ENCODE data around the gene AK8.

Gene AK8

DNA sequence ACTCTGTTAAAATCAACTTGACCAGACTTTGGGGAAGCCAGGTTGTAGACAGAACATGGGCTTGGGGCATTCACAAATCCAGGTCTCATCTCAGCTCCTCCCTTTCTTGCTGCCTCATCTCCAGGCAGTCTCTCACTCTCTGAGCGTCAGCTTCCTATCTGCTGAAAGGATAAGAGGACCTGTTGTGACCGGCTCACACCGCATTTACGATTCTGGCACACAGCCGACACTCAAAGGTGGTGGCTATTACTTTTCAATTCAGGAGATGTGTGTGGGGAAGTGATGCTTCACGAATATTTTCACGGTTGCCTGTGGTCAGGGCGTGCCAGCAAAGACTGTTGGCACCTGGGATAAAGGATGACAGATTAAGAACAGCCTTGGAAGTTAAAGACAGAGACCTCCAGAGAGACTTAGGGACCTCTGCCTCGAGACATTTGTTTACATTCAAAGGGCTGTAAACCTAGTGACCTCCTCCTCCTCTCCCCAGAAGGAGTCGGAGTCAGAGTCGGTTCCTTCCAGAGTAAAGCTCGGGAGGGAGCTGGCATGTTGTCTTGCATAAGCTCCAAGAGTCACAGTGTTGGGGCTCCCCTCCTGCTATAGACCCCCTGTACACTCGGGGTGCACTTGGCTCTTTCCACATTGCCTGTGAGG, 83.2 kb downstream of the AK8 start:
- peaks cover 0 to 24% (median 17%) of the 10 kb centered on the region in 4 experiments for H3K4me1 ChIP-seq (ENCODE audit: control extremely low read depth in 1 of 4, control insufficient read depth in 4 of 4, insufficient read depth in 4 of 4, low read length in 3 of 4)
- DNase-seq = peak in 2 of 3 donors; percentile 88 to 91
- H3K9me3 ChIP-seq (ENCODE audit: control extremely low read depth in 1 of 5, control insufficient read depth in 4 of 5, insufficient read depth in 2 of 5, low read depth in 1 of 5, low read length in 4 of 5) = no peaks in the 10 kb centered on the region
- CTCF ChIA-PET = no interaction called here
- no peak overlapping the region for H3K27ac ChIP-seq (ENCODE audit: insufficient read depth in 1 of 2, low read depth in 1 of 2, low read length in 2 of 2, poor library complexity in 1 of 2, severe bottlenecking in 2 of 2)
- POLR2A ChIA-PET = interaction anchor here (0.7 kb wide), 1 partner anchor 26 kb away, joined by 3 read pairs; no protein-coding TSS in a partner anchor
- H3K36me3 ChIP-seq (ENCODE audit: control insufficient read depth in 4 of 4, insufficient read depth in 4 of 4, low read length in 3 of 4) = no peaks in the 10 kb centered on the region
- 30% methylated on average over 6 of the region's 13 CpGs for WGBS (ENCODE audit: insufficient coverage)
- peaks cover 0 to 10% (median 0%) of the 10 kb centered on the region in 5 experiments for H3K27me3 ChIP-seq (replicated peaks in 2 of 5; ENCODE audit: control insufficient read depth in 4 of 5, insufficient read depth in 5 of 5, low read length in 4 of 5)
- no peak overlapping the region for H3K4me3 ChIP-seq (ENCODE audit: control insufficient read depth in 1 of 7, extremely low read depth in 1 of 7, insufficient read depth in 4 of 7, low read depth in 2 of 7, low read length in 6 of 7)

GRCh38 chr9:132793606-132794580, 84.2 kb downstream of the AK8 start:
- POLR2A ChIA-PET = interaction anchor here (0.7 kb wide), 1 partner anchor 25 kb away, joined by 3 read pairs; no protein-coding TSS in a partner anchor
- H3K27ac ChIP-seq (ENCODE audit: insufficient read depth in 1 of 2, low read depth in 1 of 2, low read length in 2 of 2, poor library complexity in 1 of 2, severe bottlenecking in 2 of 2) = no peak overlapping the region

DNA sequence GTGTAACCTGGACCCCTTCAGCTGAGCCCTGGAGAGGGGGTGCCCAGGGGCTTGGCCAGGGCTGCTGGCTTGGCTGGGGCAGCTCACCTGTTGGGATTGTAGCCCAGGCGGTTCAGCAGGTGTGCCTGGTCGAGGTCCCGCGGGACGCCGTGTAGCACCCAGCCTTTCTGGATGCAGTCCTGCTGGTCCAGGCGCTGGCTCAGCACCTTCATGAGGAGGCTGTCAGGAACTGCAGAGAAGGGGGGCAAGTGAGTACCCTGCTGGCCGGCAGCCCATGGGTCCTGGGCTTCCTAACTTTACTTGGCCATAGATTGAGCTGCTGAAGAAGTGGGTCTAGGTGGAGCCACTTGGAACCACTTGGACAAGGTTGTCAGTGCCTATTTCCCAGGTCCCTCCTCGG, 85.5 kb downstream of the AK8 start:
- no peak for DNase-seq
- H3K9me3 ChIP-seq (ENCODE audit: control extremely low read depth in 1 of 5, control insufficient read depth in 4 of 5, insufficient read depth in 2 of 5, low read depth in 1 of 5, low read length in 4 of 5) = peaks cover 0 to 3% (median 0%) of the 10 kb centered on the region in 5 experiments
- 100% methylated on average over 6 of the region's 9 CpGs for WGBS (ENCODE audit: insufficient coverage)
- no peak overlapping the region for H3K4me3 ChIP-seq (ENCODE audit: control insufficient read depth in 1 of 7, extremely low read depth in 1 of 7, insufficient read depth in 4 of 7, low read depth in 2 of 7, low read length in 6 of 7)
- ChIA-PET POLR2A (no interaction called here), CTCF (interaction anchor here (1.1 to 1.3 kb wide), 3 partner anchors 24 to 123 kb away, joined by 3 read pairs; partner anchors contain the start of genes DDX31 and GTF3C4)
- H3K27me3 ChIP-seq (replicated peaks in 2 of 5; ENCODE audit: control insufficient read depth in 4 of 5, insufficient read depth in 5 of 5, low read length in 4 of 5) = peaks cover 0 to 8% (median 0%) of the 10 kb centered on the region in 5 experiments
- no peaks in the 10 kb centered on the region for H3K36me3 ChIP-seq (ENCODE audit: control insufficient read depth in 4 of 4, insufficient read depth in 4 of 4, low read length in 3 of 4)
- peaks cover 0 to 12% (median 9%) of the 10 kb centered on the region in 4 experiments for H3K4me1 ChIP-seq (ENCODE audit: control extremely low read depth in 1 of 4, control insufficient read depth in 4 of 4, insufficient read depth in 4 of 4, low read length in 3 of 4)
- no peak overlapping the region for H3K27ac ChIP-seq (ENCODE audit: insufficient read depth in 1 of 2, low read depth in 1 of 2, low read length in 2 of 2, poor library complexity in 1 of 2, severe bottlenecking in 2 of 2)

More at GRCh38 chr9:132793606-132794580, 84.2 kb downstream of the AK8 start:
- CTCF ChIA-PET = no interaction called here
- H3K4me3 ChIP-seq (ENCODE audit: control insufficient read depth in 1 of 7, extremely low read depth in 1 of 7, insufficient read depth in 4 of 7, low read depth in 2 of 7, low read length in 6 of 7) = no peak overlapping the region
- H3K36me3 ChIP-seq (ENCODE audit: control insufficient read depth in 4 of 4, insufficient read depth in 4 of 4, low read length in 3 of 4) = no peaks in the 10 kb centered on the region
- no peak for DNase-seq
- H3K9me3 ChIP-seq (ENCODE audit: control extremely low read depth in 1 of 5, control insufficient read depth in 4 of 5, insufficient read depth in 2 of 5, low read depth in 1 of 5, low read length in 4 of 5) = no peaks in the 10 kb centered on the region
- WGBS (ENCODE audit: insufficient coverage) = 95% methylated on average over 14 of the region's 16 CpGs
- peaks cover 0 to 10% (median 0%) of the 10 kb centered on the region in 5 experiments for H3K27me3 ChIP-seq (replicated peaks in 2 of 5; ENCODE audit: control insufficient read depth in 4 of 5, insufficient read depth in 5 of 5, low read length in 4 of 5)
- peaks cover 0 to 18% (median 12%) of the 10 kb centered on the region in 4 experiments for H3K4me1 ChIP-seq (ENCODE audit: control extremely low read depth in 1 of 4, control insufficient read depth in 4 of 4, insufficient read depth in 4 of 4, low read length in 3 of 4)

GRCh38 chr9:132791699-132792240, 86.3 kb downstream of the AK8 start:
- no peak for DNase-seq
- ChIA-PET CTCF (interaction anchor here (1.1 to 1.3 kb wide), 2 partner anchors 23 to 122 kb away, joined by 3 read pairs; partner anchors contain the start of genes DDX31 and GTF3C4), POLR2A (no interaction called here)
- peaks cover 0 to 8% (median 0%) of the 10 kb centered on the region in 5 experiments for H3K27me3 ChIP-seq (replicated peaks in 2 of 5; ENCODE audit: control insufficient read depth in 4 of 5, insufficient read depth in 5 of 5, low read length in 4 of 5)
- WGBS (ENCODE audit: insufficient coverage) = 93% methylated on average over 3 of the region's 5 CpGs
- peaks cover 0 to 3% (median 0%) of the 10 kb centered on the region in 5 experiments for H3K9me3 ChIP-seq (ENCODE audit: control extremely low read depth in 1 of 5, control insufficient read depth in 4 of 5, insufficient read depth in 2 of 5, low read depth in 1 of 5, low read length in 4 of 5)
- H3K27ac ChIP-seq (ENCODE audit: insufficient read depth in 1 of 2, low read depth in 1 of 2, low read length in 2 of 2, poor library complexity in 1 of 2, severe bottlenecking in 2 of 2) = no peak overlapping the region
- no peak overlapping the region for H3K4me3 ChIP-seq (ENCODE audit: control insufficient read depth in 1 of 7, extremely low read depth in 1 of 7, insufficient read depth in 4 of 7, low read depth in 2 of 7, low read length in 6 of 7)
- peaks cover 0 to 12% (median 9%) of the 10 kb centered on the region in 4 experiments for H3K4me1 ChIP-seq (ENCODE audit: control extremely low read depth in 1 of 4, control insufficient read depth in 4 of 4, insufficient read depth in 4 of 4, low read length in 3 of 4)
- no peaks in the 10 kb centered on the region for H3K36me3 ChIP-seq (ENCODE audit: control insufficient read depth in 4 of 4, insufficient read depth in 4 of 4, low read length in 3 of 4)

DNA sequence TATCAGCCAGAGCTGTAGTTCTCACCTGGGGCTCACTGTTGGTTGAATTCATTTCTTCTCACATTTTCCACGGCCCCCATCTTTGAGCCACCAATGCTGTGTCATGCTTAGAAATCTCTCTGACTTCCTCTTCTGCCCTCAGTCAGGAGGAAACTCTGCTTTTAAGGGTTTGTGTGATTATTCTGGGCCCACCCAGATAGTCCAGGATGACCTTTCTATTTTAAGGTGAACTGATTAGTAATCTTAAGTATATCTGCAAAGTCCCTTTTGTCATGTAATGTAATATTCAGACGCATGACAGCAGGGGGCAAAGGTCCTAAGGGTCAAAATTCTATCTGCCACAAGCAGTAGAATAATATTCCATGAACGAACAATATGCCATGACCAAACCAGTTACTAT, 88.4 kb downstream of the AK8 start:
- H3K4me3 ChIP-seq (ENCODE audit: control insufficient read depth in 1 of 7, extremely low read depth in 1 of 7, insufficient read depth in 4 of 7, low read depth in 2 of 7, low read length in 6 of 7) = peak overlapping the region in 1 of 7 experiments; percentile 23
- no peak overlapping the region for H3K27ac ChIP-seq (ENCODE audit: insufficient read depth in 1 of 2, low read depth in 1 of 2, low read length in 2 of 2, poor library complexity in 1 of 2, severe bottlenecking in 2 of 2)
- CTCF ChIA-PET = interaction anchor here (1.6 kb wide), 1 partner anchor 32 kb away, joined by 5 read pairs; no protein-coding TSS in a partner anchor
- H3K4me1 ChIP-seq (ENCODE audit: control extremely low read depth in 1 of 4, control insufficient read depth in 4 of 4, insufficient read depth in 4 of 4, low read length in 3 of 4) = peaks cover 0 to 10% (median 5%) of the 10 kb centered on the region in 4 experiments
- peak in 2 of 3 donors; percentile 86 to 91 for DNase-seq
- peaks cover 0 to 2% (median 0%) of the 10 kb centered on the region in 5 experiments for H3K27me3 ChIP-seq (replicated peaks in 2 of 5; ENCODE audit: control insufficient read depth in 4 of 5, insufficient read depth in 5 of 5, low read length in 4 of 5)
- peaks cover 0 to 3% (median 0%) of the 10 kb centered on the region in 5 experiments for H3K9me3 ChIP-seq (ENCODE audit: control extremely low read depth in 1 of 5, control insufficient read depth in 4 of 5, insufficient read depth in 2 of 5, low read depth in 1 of 5, low read length in 4 of 5)
- POLR2A ChIA-PET = interaction anchor here (0.6 kb wide), 1 partner anchor 20 kb away, joined by 3 read pairs; no protein-coding TSS in a partner anchor
- WGBS (ENCODE audit: insufficient coverage) = no CpG with 5 or more reads among the region's 3 CpGs
- H3K36me3 ChIP-seq (ENCODE audit: control insufficient read depth in 4 of 4, insufficient read depth in 4 of 4, low read length in 3 of 4) = no peaks in the 10 kb centered on the region

DNA sequence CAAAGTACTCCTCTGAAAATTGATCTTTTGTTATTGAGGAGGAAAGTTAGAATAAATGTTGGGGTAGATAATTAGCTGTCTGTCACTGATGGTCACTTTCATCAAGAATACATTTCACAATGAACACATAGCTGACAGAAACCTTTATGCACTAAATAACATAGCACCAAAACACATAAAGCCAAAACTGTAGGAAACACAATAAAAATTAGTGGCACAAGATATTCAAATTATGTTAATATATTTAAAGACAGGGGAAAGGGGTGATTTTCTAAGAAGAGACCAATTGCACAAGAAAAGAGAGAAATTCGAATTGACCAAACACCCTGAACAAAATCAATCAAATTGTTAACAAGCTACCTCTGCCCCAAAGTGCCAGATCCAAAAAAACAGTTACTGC, 89.7 kb downstream of the AK8 start:
- CTCF ChIA-PET = interaction anchor here (1.7 to 1.8 kb wide), 2 partner anchors 10 to 11 kb away, joined by 4 to 8 read pairs; no protein-coding TSS in a partner anchor
- Histone ChIP-seq H3K27me3 (replicated peaks in 2 of 5; ENCODE audit: control insufficient read depth in 4 of 5, insufficient read depth in 5 of 5, low read length in 4 of 5) (no peaks in the 10 kb centered on the region), H3K4me3 (ENCODE audit: control insufficient read depth in 1 of 7, extremely low read depth in 1 of 7, insufficient read depth in 4 of 7, low read depth in 2 of 7, low read length in 6 of 7) (no peak overlapping the region), H3K27ac (ENCODE audit: insufficient read depth in 1 of 2, low read depth in 1 of 2, low read length in 2 of 2, poor library complexity in 1 of 2, severe bottlenecking in 2 of 2) (no peak overlapping the region), H3K4me1 (ENCODE audit: control extremely low read depth in 1 of 4, control insufficient read depth in 4 of 4, insufficient read depth in 4 of 4, low read length in 3 of 4) (peaks cover 0 to 8% (median 4%) of the 10 kb centered on the region in 4 experiments), H3K9me3 (ENCODE audit: control extremely low read depth in 1 of 5, control insufficient read depth in 4 of 5, insufficient read depth in 2 of 5, low read depth in 1 of 5, low read length in 4 of 5) (peaks cover 0 to 3% (median 0%) of the 10 kb centered on the region in 5 experiments), H3K36me3 (ENCODE audit: control insufficient read depth in 4 of 4, insufficient read depth in 4 of 4, low read length in 3 of 4) (no peaks in the 10 kb centered on the region)
- no peak for DNase-seq
- POLR2A ChIA-PET = no interaction called here
- WGBS (ENCODE audit: insufficient coverage) = no CpG with 5 or more reads among the region's 1 CpG

Data from common myeloid progenitor, CD34-positive (primary cell).